H1 (cell line): ENCODE data around the gene SENP2. TPM values are rescaled to one million over a fixed set of nuclear protein-coding genes. Genes with fewer than 3 reads are reported as not detected.
A peak's percentile ranks its signal among the peaks of the same experiment; 100 is the strongest.

ENCODE experiments used
- CTCF ChIA-PET: fragments of 300-600 bp; sonication (Branson Sonifier 250); formaldehyde crosslinking; loops from one replicate; lab custom pipeline; 2021; ENCODE audit not compliant: partially characterized antibody; lab: Charles Lee
- POLR2A ChIA-PET: fragments of 300-600 bp; sonication (Branson Sonifier 250); formaldehyde crosslinking; loops from one replicate; lab custom pipeline; 2021; ENCODE audit warnings: inconsistent platforms; ENCODE audit not compliant: partially characterized antibody; lab: Charles Lee
- DNase-seq, 2 experiments: peaks; one replicate each; pipeline versions ENCODE4 v3.0.0 to v3.0.0-alpha.2; 2010 to 2022; ENCODE audit warnings: low spot score in 2 of 2, low read depth in 1 of 2, mixed read lengths in 1 of 2
- FAIRE-seq: peaks from 2 replicates; lab custom pipeline; 2011; peaks lifted over from hg19 to GRCh38; lab: Jason Lieb, UNC
- H2AFZ ChIP-seq: 2 replicates; pipeline ENCODE4 v1.8.1; 2012; ENCODE audit warnings: low read length, inconsistent platforms
- H2AK5ac ChIP-seq: 2 replicates; pipeline ENCODE4 v1.6.1; 2013; ENCODE audit warnings: low read depth, low read length
- H2BK120ac ChIP-seq: replicated peaks from 2 replicates; pipeline ENCODE3; 2013; ENCODE audit warnings: low read depth, low read length, inconsistent platforms
- H2BK12ac ChIP-seq: 2 replicates; pipeline ENCODE4 v1.6.1; 2013; ENCODE audit warnings: low read depth, low read length
- H2BK15ac ChIP-seq: 2 replicates; pipeline ENCODE4 v1.6.1; 2013; ENCODE audit warnings: low read length
- H2BK20ac ChIP-seq: 2 replicates; pipeline ENCODE4 v1.6.1; 2013; ENCODE audit warnings: low read length
- H2BK5ac ChIP-seq: 2 replicates; pipeline ENCODE4 v1.6.1; 2013; ENCODE audit warnings: low read depth, low read length
- H3K14ac ChIP-seq: 2 replicates; pipeline ENCODE4 v1.6.1; 2013; ENCODE audit warnings: inconsistent platforms; ENCODE audit not compliant: insufficient read length
- H3K18ac ChIP-seq: 2 replicates; pipeline ENCODE4 v1.6.1; 2013; ENCODE audit warnings: low read length; ENCODE audit errors: extremely low read depth
- H3K23ac ChIP-seq: 2 replicates; pipeline ENCODE4 v1.6.1; 2013; ENCODE audit warnings: inconsistent platforms; ENCODE audit not compliant: insufficient read length
- H3K23me2 ChIP-seq: 2 replicates; pipeline ENCODE4 v1.6.1; 2013; ENCODE audit warnings: low read depth, low read length
- H3K27ac ChIP-seq: 2 replicates; pipeline ENCODE4 v1.6.1; 2011; ENCODE audit warnings: low read depth, low read length, inconsistent platforms
- H3K27me3 ChIP-seq, 4 experiments: replicated peaks in 1 of 4; 1 replicate in 1 of 4; 2 replicates in 3 of 4; pipeline versions ENCODE4 v1.6.1 to v1.8.1; 2011 to 2013; ENCODE audit warnings: low read length in 3 of 4, mild to moderate bottlenecking in 3 of 4, inconsistent platforms in 2 of 4, mixed read lengths in 2 of 4, moderate library complexity in 1 of 4; ENCODE audit not compliant: control insufficient read depth in 3 of 4, insufficient read depth in 3 of 4; ENCODE audit errors: extremely low read depth in 1 of 4
- H3K36me3 ChIP-seq, 4 experiments: 2 replicates each; pipeline versions ENCODE4 v1.6.1 to v1.8.1; 2011 to 2013; ENCODE audit warnings: mild to moderate bottlenecking in 4 of 4, low read length in 3 of 4, moderate library complexity in 2 of 4, control low read depth in 1 of 4, inconsistent platforms in 1 of 4; ENCODE audit not compliant: insufficient read depth in 4 of 4, control insufficient read depth in 2 of 4
- H3K4ac ChIP-seq: replicated peaks from 2 replicates; pipeline ENCODE3; 2013; ENCODE audit warnings: low read length, low read depth, mixed read lengths, inconsistent platforms; ENCODE audit not compliant: insufficient read length
- H3K4me1 ChIP-seq, 4 experiments: replicated peaks in 1 of 4; 1 replicate in 1 of 4; 2 replicates in 3 of 4; pipeline versions ENCODE4 v1.6.1 to v1.8.1; 2011 to 2013; ENCODE audit warnings: low read length in 3 of 4, inconsistent platforms in 2 of 4, mixed read lengths in 1 of 4; ENCODE audit not compliant: insufficient read depth in 4 of 4, control insufficient read depth in 3 of 4
- H3K4me2 ChIP-seq, 2 experiments: 2 replicates each; pipeline versions ENCODE4 v1.6.1 to v1.8.1; 2011 to 2013; ENCODE audit warnings: low read depth in 2 of 2, low read length in 2 of 2, control low read depth in 1 of 2, inconsistent platforms in 1 of 2, mild to moderate bottlenecking in 1 of 2; ENCODE audit not compliant: insufficient read depth in 1 of 2
- H3K4me3 ChIP-seq, 4 experiments: fragments of 200-600, 300-600 bp in 1 of 4; sonication (generic), shearing (Covaris generic), sonication (Bioruptor Twin) in 1 of 4; 2 replicates each; pipeline versions ENCODE4 v1.5.1 to v1.8.1; 2011 to 2016; ENCODE audit warnings: low read length in 4 of 4, low read depth in 3 of 4, control low read depth in 2 of 4, inconsistent platforms in 2 of 4, mild to moderate bottlenecking in 2 of 4, mixed read lengths in 1 of 4, moderate library complexity in 1 of 4; ENCODE audit not compliant: insufficient read depth in 2 of 4; ENCODE audit errors: extremely low read depth in 1 of 4
- H3K56ac ChIP-seq: replicated peaks from 2 replicates; pipeline ENCODE3; 2013; ENCODE audit warnings: low read depth, mild to moderate bottlenecking, mixed read lengths, low read length, inconsistent platforms; ENCODE audit not compliant: insufficient read length
- H3K79me1 ChIP-seq: 2 replicates; pipeline ENCODE4 v1.6.1; 2013; ENCODE audit warnings: low read depth, low read length, control low read depth
- H3K79me2 ChIP-seq, 2 experiments: 2 replicates each; pipeline versions ENCODE4 v1.6.1 to v1.8.1; 2012 to 2013; ENCODE audit warnings: low read length in 2 of 2, mild to moderate bottlenecking in 2 of 2, inconsistent platforms in 1 of 2; ENCODE audit not compliant: insufficient read depth in 2 of 2, control insufficient read depth in 1 of 2
- H3K9ac ChIP-seq, 4 experiments: replicated peaks in 1 of 4; 1 replicate in 1 of 4; 2 replicates in 3 of 4; pipeline versions ENCODE4 v1.6.1 to v1.8.1; 2011 to 2013; ENCODE audit warnings: low read depth in 3 of 4, low read length in 3 of 4, control low read depth in 2 of 4, mild to moderate bottlenecking in 2 of 4, moderate library complexity in 2 of 4, inconsistent platforms in 1 of 4; ENCODE audit errors: extremely low read depth in 1 of 4
- H3K9me3 ChIP-seq, 2 experiments: 2 replicates each; pipeline versions ENCODE4 v1.6.1 to v1.8.1; 2012 to 2013; ENCODE audit warnings: mild to moderate bottlenecking in 2 of 2, moderate library complexity in 2 of 2, control low read depth in 1 of 2, inconsistent platforms in 1 of 2, low read depth in 1 of 2, low read length in 1 of 2, mixed read lengths in 1 of 2; ENCODE audit not compliant: insufficient read depth in 2 of 2
- H4K20me1 ChIP-seq, 2 experiments: replicated peaks in 1 of 2; 2 replicates each; pipeline versions ENCODE3 to v1.8.1; 2011 to 2013; ENCODE audit warnings: inconsistent platforms in 2 of 2, low read length in 2 of 2, mild to moderate bottlenecking in 1 of 2; ENCODE audit not compliant: insufficient read depth in 2 of 2, control insufficient read depth in 1 of 2
- H4K5ac ChIP-seq: 2 replicates; pipeline ENCODE4 v1.6.1; 2013; ENCODE audit warnings: low read length, low read depth, mixed read lengths, inconsistent platforms; ENCODE audit not compliant: insufficient read length
- H4K8ac ChIP-seq: 2 replicates; pipeline ENCODE4 v1.8.0; 2013; ENCODE audit warnings: mild to moderate bottlenecking, moderate library complexity, low read length, inconsistent platforms; ENCODE audit not compliant: insufficient read depth; ENCODE audit errors: extremely low read depth
- H4K91ac ChIP-seq: replicated peaks from 2 replicates; pipeline ENCODE3; 2013; ENCODE audit warnings: low read length, mixed read lengths, inconsistent platforms; ENCODE audit not compliant: insufficient read length
- CTCF ChIP-seq, 3 experiments: IDR thresholded peaks; 1 replicate in 2 of 3; 2 replicates in 1 of 3; pipeline versions ENCODE4 v1.5.1 to v1.6.1; 2011; ENCODE audit warnings: low read length in 3 of 3, mild to moderate bottlenecking in 3 of 3, inconsistent platforms in 2 of 3, low read depth in 1 of 3, moderate library complexity in 1 of 3; ENCODE audit not compliant: insufficient read depth in 1 of 3; ENCODE audit errors: control extremely low read depth in 1 of 3
- EP300 ChIP-seq, 2 experiments: IDR thresholded peaks; 1 replicate in 1 of 2; 2 replicates in 1 of 2; pipeline ENCODE4 v1.6.1; 2011 to 2012; ENCODE audit warnings: low read depth in 2 of 2, low read length in 2 of 2, mild to moderate bottlenecking in 2 of 2, borderline replicate concordance in 1 of 2, inconsistent platforms in 1 of 2, moderate library complexity in 1 of 2
- GABPA ChIP-seq: IDR thresholded peaks from 2 replicates; pipeline ENCODE4 v1.6.1; 2011; ENCODE audit warnings: mild to moderate bottlenecking, low read length, moderate library complexity, borderline replicate concordance; ENCODE audit not compliant: insufficient read depth
- MAX ChIP-seq: IDR thresholded peaks from 2 replicates; pipeline ENCODE4 v1.6.1; 2012; ENCODE audit warnings: inconsistent platforms
- PHF8 ChIP-seq: fragments of 200-600 bp; sonication (generic); conservative IDR thresholded peaks from 2 replicates; pipeline ENCODE4 v1.7.1; 2012; ENCODE audit warnings: low read depth, mild to moderate bottlenecking, inconsistent platforms, low read length, moderate library complexity
- POU5F1 ChIP-seq: IDR thresholded peaks from 2 replicates; pipeline ENCODE4 v1.6.1; 2011; ENCODE audit warnings: low read depth, mild to moderate bottlenecking, low read length, moderate library complexity
- RAD21 ChIP-seq, 2 experiments: IDR thresholded peaks in 1 of 2; conservative IDR thresholded peaks in 1 of 2; 2 replicates each; pipeline ENCODE4 v1.6.1; 2011; ENCODE audit warnings: low read depth in 2 of 2, low read length in 2 of 2, improper control_type of control experiment in 1 of 2, inconsistent platforms in 1 of 2, mild to moderate bottlenecking in 1 of 2, moderate library complexity in 1 of 2
- ZNF274 ChIP-seq: IDR thresholded peaks from 2 replicates; pipeline ENCODE4 v1.7.0; 2012; ENCODE audit warnings: low read length, borderline replicate concordance; ENCODE audit errors: extremely low read depth
- WGBS, 2 experiments: shearing (Covaris generic) in 1 of 2; methylation state at CpG; one replicate each; pipeline versions ENCODE4 v1.1.6 to v1.1.7; 2013 to 2015; ENCODE audit warnings: low lambda C conversion rate in 2 of 2, mixed read lengths in 2 of 2, inconsistent platforms in 1 of 2, low coverage in 1 of 2, missing lambda C conversion rate in 1 of 2; ENCODE audit not compliant: insufficient replicate concordance in 2 of 2, insufficient coverage in 1 of 2, insufficient read length in 1 of 2; ENCODE audit errors: extremely low coverage in 1 of 2, missing lambda C conversion rate in 1 of 2; 5-methylcytosine and 5-hydroxymethylcytosine counted together
- polyA plus RNA-seq, 7 experiments: library from polyadenylated mRNA; depleted of rRNA in 3 of 7; stranded (reverse) in 5 of 7; unstranded in 2 of 7; fragments of >200 nt in 5 of 7; fragments of 200-250 nt in 2 of 7; gene quantifications; 1 replicate in 5 of 7; 2 replicates in 1 of 7; 4 replicates in 1 of 7; pipeline versions ENCODE4 v1.2.1 to v1.2.3, GENCODE V29; 2011 to 2013; ENCODE audit warnings: missing spikeins in 2 of 7, mixed read lengths in 2 of 7
- total RNA-seq: library from RNA; stranded (reverse); fragmentation: NEBNext Ultra II Directional; extraction: Animal tissue kit (Norgen Biotek cat#: 25700); gene quantifications from 2 replicates; pipeline ENCODE4 v1.2.1, GENCODE V29; 2021

The SENP2 gene
- total and polyA plus RNA-seq, 2 of the 8 experiments (the other 6 are each of a cell fraction or from before 2014, with no cell fraction given) = 25.2 to 69.3 TPM

- Histone ChIP-seq H2BK120ac (no peak overlapping the region), H3K4me3 (no peak overlapping the region), H2BK15ac (no peak overlapping the region), H3K4me1 (no peaks in the 10 kb centered on the region), H3K9ac (no peak overlapping the region), H3K23me2 (no peaks in the 10 kb centered on the region), H3K9me3 (no peaks in the 10 kb centered on the region), H2AFZ (no peak overlapping the region), H4K8ac (no peak overlapping the region), H3K4me2 (no peak overlapping the region), H3K27ac (no peak overlapping the region), H3K4ac (no peak overlapping the region), H4K91ac (no peak overlapping the region), H2BK5ac (no peak overlapping the region), H4K20me1 (peaks cover 0 to 1% of the 10 kb centered on the region in 2 experiments), H2BK12ac (no peak overlapping the region), H3K56ac (no peak overlapping the region), H4K5ac (no peak overlapping the region), H3K27me3 (no peaks in the 10 kb centered on the region), H2BK20ac (no peak overlapping the region), H3K36me3 (peaks cover 2 to 39% (median 36%) of the 10 kb centered on the region in 4 experiments; a peak in 7 of 8 replicates), H3K18ac (no peak overlapping the region), H3K79me1 (no peaks in the 10 kb centered on the region), H3K23ac (no peak overlapping the region), H2AK5ac (no peak overlapping the region), H3K79me2 (peaks cover 0 to 8% of the 10 kb centered on the region in 2 experiments; a peak in 1 of 4 replicates), H3K14ac (no peak overlapping the region)
- 100% methylated on average over 1 of the region's 1 CpG; no CpG with 5 or more reads in 1 of the 2 experiments for WGBS, 2 experiments
- TF ChIP-seq GABPA (no peak), MAX (no peak), CTCF (IDR thresholded peaks at IDR 0.05; ENCODE audit: control extremely low read depth in 1 of 3, insufficient read depth in 1 of 3, low read depth in 1 of 3, low read length in 3 of 3) (peak in 2 of 3 experiments; percentile 71 to 83; a peak in 3 of 4 replicates), EP300 (IDR thresholded peaks at IDR 0.05; ENCODE audit: borderline replicate concordance in 1 of 2, low read depth in 2 of 2, low read length in 2 of 2) (no peak), PHF8 (no peak), RAD21 (IDR thresholded peaks at IDR 0.05 in 1 of 2, conservative IDR thresholded peaks at IDR 0.05 in 1 of 2; ENCODE audit: low read depth in 2 of 2, low read length in 2 of 2) (peak; percentile 79 to 85), POU5F1 (no peak), ZNF274 (no peak)
- DNase-seq (no peak), FAIRE-seq (peak; percentile 93)
- ChIA-PET CTCF (interaction anchor here (0.7 to 4.0 kb wide), 32 partner anchors 10 to 266 kb away, joined by 3 to 40 read pairs (median 4); no protein-coding TSS in a partner anchor), POLR2A (interaction anchor here (1.0 to 1.4 kb wide), 2 partner anchors 12 to 235 kb away, joined by 3 read pairs; no protein-coding TSS in a partner anchor)
These were observed 91.2 kb downstream of the SENP2 start for GRCh38 chr3:185677146-185677829.
